ENCODE measurements around the gene NEDD9.

Gene NEDD9

DNA sequence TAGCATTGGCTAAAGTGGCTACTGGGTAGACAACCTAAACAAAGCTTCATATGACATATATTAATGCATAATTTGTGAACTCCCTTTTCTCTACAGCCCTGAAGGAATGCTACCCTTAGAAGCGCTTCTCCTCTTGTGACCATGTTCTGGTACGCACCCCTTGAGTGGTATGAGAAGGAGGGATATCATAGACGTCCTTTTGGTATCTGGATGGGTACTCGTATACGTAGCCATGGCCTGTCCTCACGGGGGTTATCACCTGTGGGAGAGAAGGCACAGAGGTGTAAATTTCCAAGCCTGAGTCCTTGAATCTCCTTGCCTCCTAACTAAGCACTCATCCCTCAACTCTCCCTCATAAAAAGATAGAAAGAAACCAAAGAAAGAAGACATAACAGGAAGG is 39.0 kb downstream of the NEDD9 start:
- no peak for TF ChIP-seq ZFX (IDR thresholded peaks at IDR 0.05; ENCODE audit: borderline replicate concordance)
- TF ChIP-seq, protein P1, sequence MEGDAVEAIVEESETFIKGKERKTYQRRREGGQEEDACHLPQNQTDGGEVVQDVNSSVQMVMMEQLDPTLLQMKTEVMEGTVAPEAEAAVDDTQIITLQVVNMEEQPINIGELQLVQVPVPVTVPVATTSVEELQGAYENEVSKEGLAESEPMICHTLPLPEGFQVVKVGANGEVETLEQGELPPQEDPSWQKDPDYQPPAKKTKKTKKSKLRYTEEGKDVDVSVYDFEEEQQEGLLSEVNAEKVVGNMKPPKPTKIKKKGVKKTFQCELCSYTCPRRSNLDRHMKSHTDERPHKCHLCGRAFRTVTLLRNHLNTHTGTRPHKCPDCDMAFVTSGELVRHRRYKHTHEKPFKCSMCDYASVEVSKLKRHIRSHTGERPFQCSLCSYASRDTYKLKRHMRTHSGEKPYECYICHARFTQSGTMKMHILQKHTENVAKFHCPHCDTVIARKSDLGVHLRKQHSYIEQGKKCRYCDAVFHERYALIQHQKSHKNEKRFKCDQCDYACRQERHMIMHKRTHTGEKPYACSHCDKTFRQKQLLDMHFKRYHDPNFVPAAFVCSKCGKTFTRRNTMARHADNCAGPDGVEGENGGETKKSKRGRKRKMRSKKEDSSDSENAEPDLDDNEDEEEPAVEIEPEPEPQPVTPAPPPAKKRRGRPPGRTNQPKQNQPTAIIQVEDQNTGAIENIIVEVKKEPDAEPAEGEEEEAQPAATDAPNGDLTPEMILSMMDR (IDR thresholded peaks at IDR 0.05), result no peak
- no peak overlapping the region for H3K27ac ChIP-seq

DNA sequence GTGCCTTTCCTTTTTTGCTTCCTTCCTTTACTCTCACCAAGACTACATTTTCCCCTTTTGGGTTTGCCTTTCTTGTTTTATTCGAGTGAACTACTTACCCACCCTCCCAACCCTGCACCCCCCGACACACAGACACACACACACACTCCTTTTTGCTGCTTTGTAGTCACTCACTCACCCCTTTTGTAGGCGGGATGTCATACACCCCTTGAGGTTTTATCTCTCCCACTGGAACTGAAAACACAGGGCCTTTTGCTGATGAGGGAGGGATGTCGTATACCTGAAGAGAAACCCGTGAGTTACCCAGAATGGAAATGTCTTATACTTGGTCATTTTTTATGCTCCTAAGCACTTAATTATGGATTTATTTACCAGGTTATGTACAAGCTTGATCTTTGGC is 40.3 kb downstream of the NEDD9 start:
- no peak for TF ChIP-seq ZFX (IDR thresholded peaks at IDR 0.05; ENCODE audit: borderline replicate concordance)
- TF ChIP-seq, protein P1 (IDR thresholded peaks at IDR 0.05), result no peak

DNA sequence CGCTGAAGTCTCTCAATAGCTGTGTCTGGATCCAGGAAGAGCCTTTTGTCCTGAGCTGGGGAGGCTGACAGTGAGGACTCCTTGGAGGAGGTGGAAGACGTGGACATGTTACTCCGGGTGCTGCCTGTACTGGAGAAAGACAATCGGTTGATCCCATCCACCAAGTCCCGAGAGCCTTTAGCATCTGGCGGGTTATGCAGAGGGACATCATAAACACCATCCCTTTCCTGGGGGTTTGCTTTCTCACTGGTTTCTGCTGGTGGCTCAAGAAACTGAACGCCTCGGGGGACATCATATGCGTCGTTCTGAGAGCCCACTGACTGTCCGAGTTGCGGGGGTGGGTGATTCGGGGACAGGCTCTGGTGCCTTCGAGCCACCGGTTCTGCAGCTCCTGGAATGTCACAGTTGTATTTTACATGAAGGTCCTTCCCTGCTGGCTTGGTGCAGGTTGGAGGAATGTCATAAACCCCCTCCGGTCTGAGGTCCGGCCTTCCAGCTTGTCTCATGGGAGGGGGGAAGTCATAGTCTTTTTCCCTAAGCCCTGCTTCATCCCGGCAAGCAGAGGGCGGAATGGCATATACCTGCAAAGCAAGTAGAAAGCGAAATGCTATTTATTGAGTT is 41.7 kb downstream of the NEDD9 start:
- TF ChIP-seq, protein P1 (IDR thresholded peaks at IDR 0.05), result no peak
- no peak for TF ChIP-seq ZFX (IDR thresholded peaks at IDR 0.05; ENCODE audit: borderline replicate concordance)

More for the DNA sequence above, 40.3 kb downstream of the NEDD9 start:
- no peak overlapping the region for H3K27ac ChIP-seq

DNA sequence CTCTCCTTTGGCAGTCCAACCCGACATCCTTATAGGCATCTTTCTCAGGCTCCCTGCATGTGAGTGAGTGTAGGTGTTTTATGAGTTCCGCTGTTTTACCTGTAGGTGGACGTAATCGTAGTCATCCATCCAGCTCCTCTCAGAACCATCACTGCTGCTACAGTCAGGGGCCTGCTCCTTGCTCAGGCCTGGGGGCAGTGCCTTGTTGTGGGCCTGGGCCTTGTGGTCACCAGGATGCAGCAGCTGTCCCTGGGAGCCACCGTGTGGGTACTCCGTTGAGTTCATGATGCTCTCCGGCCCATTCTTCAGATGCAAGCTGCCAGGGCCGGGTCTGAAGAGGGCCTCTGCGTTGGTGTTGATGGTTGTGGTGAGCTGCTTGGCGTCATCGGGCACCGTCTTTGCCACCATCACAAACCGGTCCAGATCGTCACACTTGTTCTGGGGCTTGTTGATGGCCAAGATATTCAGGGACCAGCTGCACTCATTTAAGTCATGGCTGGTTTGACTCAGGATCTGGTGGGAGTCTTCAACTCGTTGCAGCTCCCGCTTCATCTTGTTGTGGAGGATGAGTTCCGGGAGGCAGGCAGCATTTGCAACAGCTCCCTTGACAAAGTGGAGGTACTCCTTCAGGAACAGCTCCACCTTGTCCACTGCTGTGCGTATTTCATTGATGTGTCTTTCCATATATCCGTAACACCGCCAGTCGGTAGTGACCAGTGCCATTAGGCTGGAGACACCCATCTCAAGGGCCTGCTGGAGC is 42.4 kb downstream of the NEDD9 start:
- TF ChIP-seq, protein P1 (IDR thresholded peaks at IDR 0.05), result no peak
- no peak for TF ChIP-seq ZFX (IDR thresholded peaks at IDR 0.05; ENCODE audit: borderline replicate concordance)
- H3K27ac ChIP-seq, result no peak overlapping the region

More for the DNA sequence above, 41.7 kb downstream of the NEDD9 start:
- H3K27ac ChIP-seq, result no peak overlapping the region

- H3K27ac ChIP-seq, result peak overlapping the region; percentile 77
- no peak for TF ChIP-seq ZFX (IDR thresholded peaks at IDR 0.05; ENCODE audit: borderline replicate concordance)
- TF ChIP-seq, protein P1 (IDR thresholded peaks at IDR 0.05), result no peak
Observed at GRCh38 chr6:11188161-11188915, 44.1 kb downstream of the NEDD9 start.

DNA sequence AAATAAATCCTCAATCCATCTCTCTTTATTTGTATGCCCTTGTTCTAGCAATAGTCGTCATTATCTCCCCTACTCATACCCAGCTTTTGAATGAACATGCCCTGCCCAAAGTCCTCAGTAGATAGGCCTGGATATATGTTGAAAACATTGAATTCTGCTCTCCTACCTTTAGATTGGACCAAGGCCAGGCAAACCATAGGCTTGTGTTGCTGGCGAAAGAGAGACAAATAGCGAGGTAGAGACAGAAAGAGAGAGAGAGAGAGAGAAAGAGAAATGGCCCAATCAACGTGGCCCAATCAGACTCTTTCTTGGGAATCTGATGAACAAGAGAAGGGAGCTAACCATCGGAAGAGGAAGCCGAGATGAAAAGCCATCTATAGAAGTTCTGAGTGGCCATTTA is 45.2 kb downstream of the NEDD9 start:
- H3K27ac ChIP-seq, result peak overlapping the region; percentile 77
- TF ChIP-seq, protein P1 (IDR thresholded peaks at IDR 0.05), result no peak
- no peak for TF ChIP-seq ZFX (IDR thresholded peaks at IDR 0.05; ENCODE audit: borderline replicate concordance)
